ENCODE measurements around the gene SLCO3A1. TPM values are rescaled to one million over a fixed set of nuclear protein-coding genes. Genes with fewer than 3 reads are reported as not detected.
A peak's percentile ranks its signal among the peaks of the same experiment; 100 is the strongest.

Gene SLCO3A1
- total RNA-seq, 1 experiment from 2014 or later = 37.8 TPM

DNA sequence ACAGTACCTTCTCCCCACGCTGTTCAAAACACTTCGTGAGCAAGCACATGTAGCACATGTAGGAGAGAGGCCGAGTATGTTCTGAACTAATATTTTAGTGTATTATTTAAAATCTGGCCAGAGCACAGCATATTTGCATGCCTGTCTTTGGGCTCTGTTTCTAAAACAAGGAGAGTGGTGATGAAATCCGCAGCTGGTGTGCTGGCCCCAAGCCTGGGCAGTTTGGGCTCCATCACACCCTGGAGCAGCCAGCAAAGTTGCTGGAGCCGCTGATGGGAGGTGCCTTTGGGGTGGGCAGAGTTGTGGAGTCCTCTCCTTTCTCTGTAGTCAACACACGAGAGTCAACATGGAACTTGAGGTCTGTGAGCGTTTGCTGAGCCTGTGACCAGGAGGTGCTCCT lies 116.6 kb downstream of the SLCO3A1 start:
- Histone ChIP-seq H3F3A (ENCODE audit: insufficient read depth, low read depth) (peaks cover 45% of the 10 kb centered on the region), H3K36me3 (ENCODE audit: low read depth) (no peaks in the 10 kb centered on the region), H3K27me3 (ENCODE audit: insufficient read depth, low read depth) (no peaks in the 10 kb centered on the region), H3K9me2 (ENCODE audit: insufficient read depth) (no peaks in the 10 kb centered on the region), H3K9me3 (ENCODE audit: insufficient read depth, low read depth) (no peaks in the 10 kb centered on the region), H4K20me1 (ENCODE audit: insufficient read depth) (no peaks in the 10 kb centered on the region), H3K4me3 (no peak overlapping the region), H3K27ac (no peak overlapping the region), H3K4me1 (replicated peaks; ENCODE audit: insufficient read depth) (peaks cover 47% of the 10 kb centered on the region), H3K79me2 (ENCODE audit: low read depth) (peaks cover 75% of the 10 kb centered on the region), H3K4me2 (no peak overlapping the region), H2AFZ (no peak overlapping the region)
- ChIA-PET CTCF (no interaction called here), POLR2A (ENCODE audit: unreplicated experiment) (no interaction called here)
- intact Hi-C loops (cut with micrococcal nuclease; ENCODE audit: unreplicated experiment) = loop anchor here (10.0 kb wide), 1 partner anchor 115 kb away; the partner anchor contains the start of gene SLCO3A1
- DNase-seq = no peak
- TF ChIP-seq CTCF (conservative IDR thresholded peaks at IDR 0.05) (no peak), EZH2 (IDR thresholded peaks at IDR 0.05; ENCODE audit: low read depth) (no peak)
- BruUV-seq (replicated peaks) = no TSS peak

GRCh38 chr15:91973481-91973880 lies 120.0 kb downstream of the SLCO3A1 start:
- peak overlapping the region; percentile 60 for H3K4me2 ChIP-seq
- DNase-seq = no peak
- no peak overlapping the region for H2AFZ ChIP-seq
- H3K79me2 ChIP-seq (ENCODE audit: low read depth) = peaks cover 76% of the 10 kb centered on the region
- H4K20me1 ChIP-seq (ENCODE audit: insufficient read depth) = no peaks in the 10 kb centered on the region
- TF ChIP-seq CTCF (conservative IDR thresholded peaks at IDR 0.05) = peak; percentile 38; the same call in 1 of the 2 replicates
- TF ChIP-seq EZH2 (IDR thresholded peaks at IDR 0.05; ENCODE audit: low read depth) = no peak
- H3K27me3 ChIP-seq (ENCODE audit: insufficient read depth, low read depth) = no peaks in the 10 kb centered on the region
- peaks cover 32% of the 10 kb centered on the region for H3K4me1 ChIP-seq (replicated peaks; ENCODE audit: insufficient read depth)
- H3K9me2 ChIP-seq (ENCODE audit: insufficient read depth) = no peaks in the 10 kb centered on the region
- POLR2A ChIA-PET (ENCODE audit: unreplicated experiment) = no interaction called here
- no TSS peak for BruUV-seq (replicated peaks)
- no peaks in the 10 kb centered on the region for H3K9me3 ChIP-seq (ENCODE audit: insufficient read depth, low read depth)
- no peaks in the 10 kb centered on the region for H3K36me3 ChIP-seq (ENCODE audit: low read depth)
- intact Hi-C loops (cut with micrococcal nuclease; ENCODE audit: unreplicated experiment) = loop anchor here (10.0 kb wide), 1 partner anchor 119 kb away; the partner anchor contains the start of gene SLCO3A1
- CTCF ChIA-PET = interaction anchor here (0.6 kb wide), 1 partner anchor 28 kb away, joined by 3 read pairs; no protein-coding TSS in a partner anchor
- no peak overlapping the region for H3K4me3 ChIP-seq
- peaks cover 18% of the 10 kb centered on the region; the same call in 1 of the 2 replicates for H3F3A ChIP-seq (ENCODE audit: insufficient read depth, low read depth)
- H3K27ac ChIP-seq = peak overlapping the region; percentile 86

DNA sequence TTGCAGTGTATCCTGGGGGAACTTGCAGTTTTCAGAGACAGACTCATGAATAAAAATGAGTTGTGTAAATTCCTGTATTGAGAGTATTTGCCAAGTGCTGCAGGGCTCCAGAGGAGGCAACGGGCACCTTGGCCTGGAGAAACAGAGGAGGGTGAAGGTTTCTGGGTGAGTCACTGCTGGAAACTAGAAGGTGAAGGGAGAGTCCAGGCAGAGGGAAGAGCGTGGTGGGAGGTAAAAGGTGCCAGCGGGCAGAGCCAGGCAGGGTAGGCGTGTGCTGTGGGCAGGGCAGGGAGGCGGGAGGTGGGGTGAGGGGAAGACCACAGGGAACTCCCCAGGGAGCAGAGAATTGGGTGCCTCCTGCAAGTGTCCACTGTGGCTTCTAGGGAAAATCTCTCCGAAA lies 120.8 kb downstream of the SLCO3A1 start:
- peak; percentile 71 to 81 for DNase-seq

More for the DNA sequence above, 120.8 kb downstream of the SLCO3A1 start:
- ChIA-PET POLR2A (ENCODE audit: unreplicated experiment) (no interaction called here), CTCF (interaction anchor here (0.9 kb wide), 1 partner anchor 118 kb away, joined by 3 read pairs; no protein-coding TSS in a partner anchor)
- no TSS peak for BruUV-seq (replicated peaks)
- Histone ChIP-seq H3K79me2 (ENCODE audit: low read depth) (peaks cover 74% of the 10 kb centered on the region), H3K4me2 (peak overlapping the region; percentile 50), H3K27ac (peak overlapping the region; percentile 86), H2AFZ (no peak overlapping the region), H3F3A (ENCODE audit: insufficient read depth, low read depth) (peaks cover 18% of the 10 kb centered on the region; the same call in 1 of the 2 replicates), H4K20me1 (ENCODE audit: insufficient read depth) (no peaks in the 10 kb centered on the region), H3K27me3 (ENCODE audit: insufficient read depth, low read depth) (no peaks in the 10 kb centered on the region), H3K4me1 (replicated peaks; ENCODE audit: insufficient read depth) (peaks cover 32% of the 10 kb centered on the region), H3K4me3 (no peak overlapping the region), H3K9me2 (ENCODE audit: insufficient read depth) (no peaks in the 10 kb centered on the region), H3K36me3 (ENCODE audit: low read depth) (no peaks in the 10 kb centered on the region), H3K9me3 (ENCODE audit: insufficient read depth, low read depth) (no peaks in the 10 kb centered on the region)
- intact Hi-C loops (cut with micrococcal nuclease; ENCODE audit: unreplicated experiment) = loop anchor here (10.0 kb wide), 1 partner anchor 120 kb away; the partner anchor contains the start of gene SLCO3A1
- no peak for TF ChIP-seq CTCF (conservative IDR thresholded peaks at IDR 0.05)
- TF ChIP-seq EZH2 (IDR thresholded peaks at IDR 0.05; ENCODE audit: low read depth) = no peak

Data from PC-9 (cell line).